Caco-2 (cell line): ENCODE data around the gene TNS3. TPM values are rescaled to one million over a fixed set of nuclear protein-coding genes. Genes with fewer than 3 reads are reported as not detected.

Source experiments
- BruUV-seq: library from RNA; stranded (reverse); fragments of 400-500 nt; replicated peaks from 2 replicates; lab custom pipeline; 2021; lab: Mats Ljungman, UMichigan
- CTCF ChIA-PET: fragments of 300-600 bp; sonication (Branson Sonifier 250); formaldehyde crosslinking; loops from one replicate; lab custom pipeline; 2022; ENCODE audit warnings: antibody characterized with exemption; lab: Charles Lee
- POLR2A ChIA-PET: fragments of 300-600 bp; sonication (Branson Sonifier 250); formaldehyde crosslinking; loops from one replicate; lab custom pipeline; 2022; ENCODE audit warnings: antibody characterized with exemption; lab: Charles Lee
- DNase-seq, 2 experiments: peaks; one replicate each; pipeline versions ENCODE4 v3.0.0 to v3.0.0-alpha.2; 2020 to 2022
- H3K27me3 ChIP-seq: replicated peaks from 2 replicates; pipeline ENCODE4 v1.6.0; 2011; ENCODE audit warnings: low read length; ENCODE audit not compliant: control insufficient read depth, insufficient read depth
- H3K36me3 ChIP-seq: 2 replicates; pipeline ENCODE4 v1.5.1; 2011; ENCODE audit warnings: low read length; ENCODE audit not compliant: control insufficient read depth, insufficient read depth
- H3K4me1 ChIP-seq: fragments of 250-450 bp; sonication (Bioruptor Pico); 2 replicates; pipeline ENCODE4 v1.5.1; 2020; ENCODE audit warnings: mild to moderate bottlenecking
- H3K4me3 ChIP-seq: 2 replicates; pipeline ENCODE4 v1.5.1; 2011; ENCODE audit warnings: low read depth, mild to moderate bottlenecking, control low read depth, low read length
- H3K9me3 ChIP-seq: fragments of 250-450 bp; sonication (Bioruptor Pico); 2 replicates; pipeline ENCODE4 v1.5.1; 2020; ENCODE audit warnings: mild to moderate bottlenecking, moderate library complexity
- H3K27ac Mint-ChIP-seq: one replicate; pipeline ENCODE4 v1.8.0; 2022; ENCODE audit warnings: mixed read lengths; ENCODE audit not compliant: unreplicated experiment
- H3K27me3 Mint-ChIP-seq: one replicate; pipeline ENCODE4 v1.8.0; 2022; ENCODE audit warnings: mixed read lengths; ENCODE audit not compliant: insufficient read depth, unreplicated experiment
- H3K36me3 Mint-ChIP-seq: one replicate; pipeline ENCODE4 v1.8.0; 2022; ENCODE audit warnings: mild to moderate bottlenecking, mixed read lengths; ENCODE audit not compliant: insufficient read depth, unreplicated experiment
- H3K4me1 Mint-ChIP-seq: one replicate; pipeline ENCODE4 v1.8.0; 2022; ENCODE audit warnings: low read depth, mixed read lengths; ENCODE audit not compliant: unreplicated experiment
- H3K4me3 Mint-ChIP-seq: one replicate; pipeline ENCODE4 v1.8.0; 2022; ENCODE audit warnings: mild to moderate bottlenecking, moderate library complexity, mixed read lengths; ENCODE audit not compliant: unreplicated experiment
- H3K9me3 Mint-ChIP-seq: one replicate; pipeline ENCODE4 v1.8.0; 2022; ENCODE audit warnings: mixed read lengths; ENCODE audit not compliant: unreplicated experiment
- intact Hi-C: fragments of 100-400 bp; cut with micrococcal nuclease; formaldehyde crosslinking; loops from one replicate; pipeline ENCODE4 v1.10.0; 2022; ENCODE audit not compliant: unreplicated experiment
- total RNA-seq: library from RNA; stranded (reverse); gene quantifications from 2 replicates; pipeline ENCODE4 v1.2.3, GENCODE V29; 2022
- TF ChIP-seq, protein P1 (sequence below), 2 experiments: fragments of 200-600 bp in 1 of 2; IDR thresholded peaks; 1 replicate in 1 of 2; 2 replicates in 1 of 2; pipeline versions ENCODE4 v1.5.1 to v1.8.0; 2011 to 2022; ENCODE audit warnings: antibody characterized with exemption in 1 of 2, control low read depth in 1 of 2, inconsistent platforms in 1 of 2, low read depth in 1 of 2, low read length in 1 of 2, mild to moderate bottlenecking in 1 of 2, moderate library complexity in 1 of 2; ENCODE audit not compliant: insufficient read depth in 1 of 2, severe bottlenecking in 1 of 2, unreplicated experiment in 1 of 2

The TNS3 gene
- total RNA-seq, 1 experiment from 2014 or later: 263 TPM

DNA sequence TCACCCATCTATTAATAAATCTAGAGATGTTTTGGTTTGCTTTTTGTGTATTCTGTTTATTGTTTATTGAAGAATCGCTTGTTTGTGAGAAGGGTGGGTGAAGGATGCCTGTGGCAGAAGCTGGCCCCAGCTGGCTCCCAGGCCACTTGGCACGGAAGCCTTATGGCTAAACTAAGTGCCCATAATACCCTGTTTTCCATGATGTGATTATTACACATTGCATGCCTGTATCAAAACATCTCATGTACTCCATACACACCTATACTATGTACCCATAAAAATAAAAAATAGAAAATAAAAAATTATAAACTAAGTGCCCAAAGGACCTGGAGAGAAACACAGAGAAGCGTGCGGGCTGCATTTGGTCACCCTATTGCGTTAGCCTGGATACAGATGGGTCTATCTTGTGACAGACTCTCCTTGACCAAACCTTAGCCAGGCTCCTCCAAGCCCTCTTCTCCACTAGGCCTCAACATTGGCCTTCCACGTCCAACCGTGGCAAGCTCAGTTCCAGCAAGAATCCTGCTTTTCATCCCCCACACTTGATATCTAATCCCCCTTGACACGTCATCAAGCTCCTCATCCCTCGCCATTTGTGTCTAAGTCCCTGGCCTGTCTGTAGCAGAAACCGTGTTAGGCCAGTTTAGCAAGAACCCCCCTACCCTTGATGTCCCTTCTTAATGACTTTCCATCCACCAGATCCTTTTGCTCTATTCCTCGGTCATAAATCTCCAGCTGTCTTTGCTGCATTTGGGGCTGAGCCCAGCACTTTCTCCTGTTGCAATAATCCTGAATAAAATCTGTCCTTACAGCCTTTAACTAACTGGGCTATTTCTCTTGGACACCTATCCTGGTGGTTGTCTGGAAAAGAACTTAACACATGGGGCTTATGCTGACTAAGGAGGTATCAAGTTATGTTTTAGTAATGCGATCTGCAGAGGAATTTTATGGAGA is 245.2 kb downstream of the TNS3 start:
- TF ChIP-seq, protein P1, sequence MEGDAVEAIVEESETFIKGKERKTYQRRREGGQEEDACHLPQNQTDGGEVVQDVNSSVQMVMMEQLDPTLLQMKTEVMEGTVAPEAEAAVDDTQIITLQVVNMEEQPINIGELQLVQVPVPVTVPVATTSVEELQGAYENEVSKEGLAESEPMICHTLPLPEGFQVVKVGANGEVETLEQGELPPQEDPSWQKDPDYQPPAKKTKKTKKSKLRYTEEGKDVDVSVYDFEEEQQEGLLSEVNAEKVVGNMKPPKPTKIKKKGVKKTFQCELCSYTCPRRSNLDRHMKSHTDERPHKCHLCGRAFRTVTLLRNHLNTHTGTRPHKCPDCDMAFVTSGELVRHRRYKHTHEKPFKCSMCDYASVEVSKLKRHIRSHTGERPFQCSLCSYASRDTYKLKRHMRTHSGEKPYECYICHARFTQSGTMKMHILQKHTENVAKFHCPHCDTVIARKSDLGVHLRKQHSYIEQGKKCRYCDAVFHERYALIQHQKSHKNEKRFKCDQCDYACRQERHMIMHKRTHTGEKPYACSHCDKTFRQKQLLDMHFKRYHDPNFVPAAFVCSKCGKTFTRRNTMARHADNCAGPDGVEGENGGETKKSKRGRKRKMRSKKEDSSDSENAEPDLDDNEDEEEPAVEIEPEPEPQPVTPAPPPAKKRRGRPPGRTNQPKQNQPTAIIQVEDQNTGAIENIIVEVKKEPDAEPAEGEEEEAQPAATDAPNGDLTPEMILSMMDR (IDR thresholded peaks at IDR 0.05; ENCODE audit: insufficient read depth in 1 of 2, low read depth in 1 of 2, low read length in 1 of 2, severe bottlenecking in 1 of 2, unreplicated experiment in 1 of 2): no peak
- H3K4me3 ChIP-seq: no peak overlapping the region
- Mint-ChIP-seq H3K27ac (no peak overlapping the region), H3K27me3 (no peaks in the 10 kb centered on the region), H3K36me3 (peaks cover 48% of the 10 kb centered on the region), H3K4me3 (no peak overlapping the region), H3K4me1 (peaks cover 24% of the 10 kb centered on the region), H3K9me3 (no peaks in the 10 kb centered on the region)
- ChIA-PET POLR2A (no interaction called here), CTCF (interaction anchor here (3.0 kb wide), 1 partner anchor 71 kb away, joined by 16 read pairs; no protein-coding TSS in a partner anchor)
- DNase-seq: no peak
- no peaks in the 10 kb centered on the region for H3K27me3 ChIP-seq
- BruUV-seq: no TSS peak
- H3K36me3 ChIP-seq: peaks cover 2% of the 10 kb centered on the region; the same call in 1 of the 2 replicates
- H3K4me1 ChIP-seq: no peaks in the 10 kb centered on the region
- intact Hi-C loops: no loop called here
- no peaks in the 10 kb centered on the region for H3K9me3 ChIP-seq

DNA sequence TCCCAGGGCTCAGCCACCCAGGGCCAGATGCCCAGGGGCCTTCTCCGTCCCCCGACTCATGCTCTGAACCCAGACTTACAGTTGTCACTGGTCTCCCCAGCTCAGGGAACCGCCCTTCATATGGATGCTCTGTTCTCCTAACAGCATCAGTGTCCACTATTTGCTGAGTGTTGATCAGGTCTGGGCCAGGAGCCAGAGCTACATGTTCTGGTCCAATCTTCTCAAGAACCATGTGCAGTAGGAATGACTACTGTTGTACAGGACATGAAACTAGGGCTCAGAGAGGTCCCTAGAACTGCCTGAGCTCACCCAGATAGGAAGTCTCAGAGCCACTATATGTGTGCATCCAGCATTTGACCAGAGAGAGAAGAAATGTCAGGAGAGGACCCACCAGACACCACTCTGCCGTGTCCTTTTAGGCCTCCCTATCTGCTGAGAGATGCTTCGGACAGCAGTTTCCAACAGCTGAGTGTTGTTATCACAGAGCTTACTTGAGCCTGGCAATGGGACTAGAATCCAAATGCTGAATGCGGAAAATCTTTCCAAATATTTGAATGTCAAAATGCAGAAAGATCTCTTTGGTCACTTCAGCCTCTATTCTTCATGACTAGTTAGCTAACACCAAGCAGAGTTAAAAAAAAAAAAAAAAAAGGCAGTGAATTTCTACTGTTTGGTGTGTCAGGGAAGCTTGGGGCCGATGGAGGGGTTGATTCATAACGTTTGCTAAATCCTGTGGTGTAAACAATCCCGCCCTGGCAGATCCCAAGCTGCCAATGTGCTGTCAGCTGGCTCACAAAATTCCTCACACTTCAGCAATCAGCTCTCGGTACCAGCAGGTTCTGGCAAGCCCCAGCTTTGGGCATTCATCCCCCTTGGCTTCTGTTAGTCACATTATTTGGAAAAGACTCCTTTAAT is 246.1 kb downstream of the TNS3 start:
- intact Hi-C loops: no loop called here
- Histone ChIP-seq H3K36me3 (peaks cover 2% of the 10 kb centered on the region; the same call in 1 of the 2 replicates), H3K9me3 (no peaks in the 10 kb centered on the region), H3K4me3 (no peak overlapping the region), H3K27me3 (no peaks in the 10 kb centered on the region), H3K4me1 (no peaks in the 10 kb centered on the region)
- H3K27ac Mint-ChIP-seq: no peak overlapping the region
- no peak overlapping the region for H3K4me3 Mint-ChIP-seq
- no peaks in the 10 kb centered on the region for H3K9me3 Mint-ChIP-seq
- no peaks in the 10 kb centered on the region for H3K27me3 Mint-ChIP-seq
- no peak for DNase-seq
- POLR2A ChIA-PET: no interaction called here
- no TSS peak for BruUV-seq
- CTCF ChIA-PET: interaction anchor here (3.0 kb wide), 1 partner anchor 70 kb away, joined by 16 read pairs; no protein-coding TSS in a partner anchor
- H3K4me1 Mint-ChIP-seq: peaks cover 24% of the 10 kb centered on the region
- H3K36me3 Mint-ChIP-seq: peaks cover 58% of the 10 kb centered on the region
- TF ChIP-seq, protein P1 (IDR thresholded peaks at IDR 0.05; ENCODE audit: insufficient read depth in 1 of 2, low read depth in 1 of 2, low read length in 1 of 2, severe bottlenecking in 1 of 2, unreplicated experiment in 1 of 2): no peak

DNA sequence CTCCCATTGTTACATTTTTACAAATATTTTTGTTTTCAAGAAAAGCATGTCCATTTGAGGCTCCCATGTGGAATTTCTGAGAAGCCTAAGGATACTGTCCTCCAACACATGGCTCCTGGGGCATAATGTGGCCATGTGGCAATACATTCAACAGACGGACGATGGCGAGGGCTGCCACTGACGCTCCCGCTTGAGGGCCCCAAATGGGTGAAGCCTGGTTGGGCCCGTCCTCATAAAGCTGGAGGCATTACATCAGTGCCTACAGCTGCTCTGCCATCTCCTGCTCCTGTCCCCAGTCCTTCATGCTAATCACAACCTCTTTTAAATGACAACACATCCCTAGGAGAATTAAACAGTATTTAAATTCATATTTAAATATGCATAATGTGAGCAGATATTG is 246.8 kb downstream of the TNS3 start:
- POLR2A ChIA-PET: no interaction called here
- H3K27me3 Mint-ChIP-seq: no peaks in the 10 kb centered on the region
- no TSS peak for BruUV-seq
- H3K9me3 ChIP-seq: no peaks in the 10 kb centered on the region
- H3K4me3 ChIP-seq: no peak overlapping the region
- H3K27me3 ChIP-seq: no peaks in the 10 kb centered on the region
- CTCF ChIA-PET: interaction anchor here (3.0 kb wide), 1 partner anchor 69 kb away, joined by 16 read pairs; no protein-coding TSS in a partner anchor
- H3K4me1 Mint-ChIP-seq: peaks cover 24% of the 10 kb centered on the region
- no peak for DNase-seq
- H3K36me3 Mint-ChIP-seq: peaks cover 65% of the 10 kb centered on the region
- H3K36me3 ChIP-seq: peaks cover 2% of the 10 kb centered on the region; the same call in 1 of the 2 replicates
- no peaks in the 10 kb centered on the region for H3K9me3 Mint-ChIP-seq
- intact Hi-C loops: no loop called here
- no peak overlapping the region for H3K27ac Mint-ChIP-seq
- TF ChIP-seq, protein P1 (IDR thresholded peaks at IDR 0.05; ENCODE audit: insufficient read depth in 1 of 2, low read depth in 1 of 2, low read length in 1 of 2, severe bottlenecking in 1 of 2, unreplicated experiment in 1 of 2): no peak
- no peaks in the 10 kb centered on the region for H3K4me1 ChIP-seq
- no peak overlapping the region for H3K4me3 Mint-ChIP-seq
